Measurements from ENCODE around the gene OTUD5.

DNA sequence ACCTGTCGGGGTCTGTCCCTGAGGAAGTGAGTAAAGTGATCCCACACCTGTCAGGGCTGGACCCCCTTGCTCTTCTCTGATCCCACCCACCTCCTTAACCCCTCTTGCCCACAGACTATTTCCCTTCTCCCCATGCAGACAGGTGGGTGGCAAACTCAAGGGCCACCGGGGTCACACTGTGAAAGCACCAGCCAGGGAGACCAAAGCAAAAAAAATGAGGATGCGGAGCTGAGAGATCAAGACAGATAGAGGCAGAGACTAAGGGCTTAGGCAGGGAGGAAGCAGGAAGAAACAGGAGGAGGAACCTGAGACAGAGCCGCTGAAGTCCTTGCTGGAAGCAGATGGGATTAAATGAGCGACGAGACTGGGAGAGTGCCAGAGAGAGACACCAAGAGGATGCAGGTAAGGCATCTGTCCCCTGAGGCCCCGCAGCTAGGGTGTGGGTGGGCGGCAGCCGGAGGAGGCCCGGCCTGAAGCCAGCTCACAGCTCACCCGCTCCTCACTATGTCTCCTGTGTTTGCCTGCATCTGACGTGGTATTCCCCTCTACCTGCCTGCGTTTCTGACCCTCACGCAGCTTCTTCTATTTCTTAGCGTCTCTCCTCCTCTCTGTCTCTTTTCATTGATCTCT is 67.0 kb downstream of the OTUD5 start:
- no peak for TF ChIP-seq CTCF (IDR thresholded peaks at IDR 0.05)
- no peak for TF ChIP-seq POLR2AphosphoS5 (IDR thresholded peaks at IDR 0.05; ENCODE audit: low read depth, low read length)
- TF ChIP-seq REST (IDR thresholded peaks at IDR 0.05; ENCODE audit: insufficient read depth in 1 of 2, low read depth in 2 of 2, low read length in 1 of 2) = no peak
- TF ChIP-seq SIN3A (IDR thresholded peaks at IDR 0.05; ENCODE audit: borderline replicate concordance, insufficient read depth, low read depth, low read length) = no peak

Measured in Panc1 (cell line).